ENCODE data around the gene C3orf20.

The C3orf20 gene

GRCh38 chr3:14674841-14675240, at the start of gene C3orf20:
Gene C3orf20, plus strand, starts transcription at chr3:14675141. Its CDS starts 7,573 bp downstream, at chr3:14682714.
- DNase-seq (ENCODE audit: low spot score), result no peak

DNA sequence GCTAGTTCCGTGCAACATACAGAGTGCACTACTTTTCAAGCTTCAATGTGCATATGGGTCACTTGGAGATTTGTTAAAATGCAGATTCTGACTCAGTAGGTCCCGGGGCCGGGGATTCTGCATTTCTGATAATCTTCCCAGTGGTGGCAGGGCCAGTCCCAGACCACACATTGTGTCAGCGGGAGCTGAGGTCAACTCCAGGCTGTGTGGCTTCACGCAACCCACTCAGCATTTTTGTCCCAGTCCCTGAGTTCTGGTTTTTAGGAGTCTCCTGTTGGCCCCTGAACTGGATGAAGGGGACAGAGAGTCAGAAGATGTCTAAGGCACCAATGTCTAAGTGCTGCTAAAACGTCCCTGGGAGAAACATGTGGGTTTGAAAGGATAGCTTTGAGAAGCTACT, 49.5 kb upstream of the C3orf20 start:
- no peak for DNase-seq (ENCODE audit: low spot score)

DNA sequence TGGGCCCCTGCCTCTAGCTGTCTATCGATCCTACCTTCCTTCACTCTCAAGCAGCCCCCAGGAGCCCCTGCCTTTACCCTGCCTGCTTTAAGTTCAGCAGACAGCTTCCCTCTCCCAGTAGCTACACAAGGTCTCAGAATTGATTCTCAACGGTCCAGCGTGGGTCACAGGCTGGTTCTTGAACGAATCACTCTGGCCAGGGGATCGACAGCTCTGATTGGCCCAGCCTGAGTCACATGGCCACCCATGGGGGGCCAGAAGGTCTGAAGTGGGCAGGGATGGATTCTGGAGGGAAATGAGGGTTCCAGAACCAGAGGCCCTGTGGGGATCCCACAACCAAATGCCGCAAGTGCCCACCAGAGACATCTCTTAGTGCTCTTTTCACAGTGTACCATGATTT, 47.1 kb upstream of the C3orf20 start:
- no peak for DNase-seq (ENCODE audit: low spot score)

DNA sequence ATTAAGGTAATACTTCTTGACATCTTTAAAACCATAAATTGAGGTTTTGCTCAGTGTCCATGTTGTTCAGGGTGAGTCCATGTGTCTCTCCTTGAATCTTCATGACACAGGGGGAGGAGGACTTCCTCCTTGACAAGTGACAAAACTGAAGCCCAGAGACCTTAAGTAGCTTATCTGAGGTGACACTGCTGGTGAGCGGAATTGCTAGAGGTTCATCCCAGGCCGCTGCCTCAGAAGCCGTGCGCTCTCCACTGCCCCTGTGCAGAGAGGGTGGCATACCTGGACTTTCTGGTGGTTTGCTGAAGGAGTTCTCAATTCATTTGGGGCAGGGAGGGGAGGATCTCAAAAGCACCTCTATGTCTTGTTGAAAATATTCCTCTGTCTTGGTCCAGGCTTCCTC, 46.5 kb upstream of the C3orf20 start:
- no peak for DNase-seq (ENCODE audit: low spot score)

DNA sequence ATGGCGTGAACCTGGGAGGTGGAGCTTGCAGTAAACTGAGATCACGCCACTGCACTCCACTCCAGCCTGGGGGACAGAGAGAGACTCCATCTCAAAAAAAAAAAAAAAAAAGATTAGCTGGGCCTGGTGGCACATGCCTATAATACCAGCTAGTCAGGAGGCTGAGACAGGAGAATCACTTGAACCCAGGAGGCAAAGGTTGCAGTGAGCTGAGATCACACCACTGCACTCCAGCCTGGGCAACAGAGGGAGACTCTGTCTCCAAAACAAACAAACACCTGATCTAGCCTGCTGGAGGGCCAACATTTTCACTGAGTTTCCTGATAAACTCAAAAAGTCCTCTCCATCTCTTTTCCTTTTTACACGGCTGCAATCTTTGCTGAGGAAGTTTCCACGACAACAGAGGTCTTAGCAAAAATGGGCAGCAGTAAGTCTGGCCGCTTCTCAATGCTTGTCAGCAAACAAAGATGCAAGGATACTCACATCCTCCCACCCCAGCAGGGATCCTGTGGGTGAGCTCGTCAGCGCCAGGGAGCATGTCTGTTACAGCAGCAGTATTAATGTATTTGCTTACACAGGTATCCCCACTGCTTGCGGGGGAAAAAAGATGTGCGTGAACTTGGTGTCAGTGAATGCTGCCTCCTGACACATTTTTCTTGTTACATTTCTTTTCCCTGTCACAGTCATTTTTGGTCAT, 44.4 kb upstream of the C3orf20 start:
- no peak for DNase-seq (ENCODE audit: low spot score)

DNA sequence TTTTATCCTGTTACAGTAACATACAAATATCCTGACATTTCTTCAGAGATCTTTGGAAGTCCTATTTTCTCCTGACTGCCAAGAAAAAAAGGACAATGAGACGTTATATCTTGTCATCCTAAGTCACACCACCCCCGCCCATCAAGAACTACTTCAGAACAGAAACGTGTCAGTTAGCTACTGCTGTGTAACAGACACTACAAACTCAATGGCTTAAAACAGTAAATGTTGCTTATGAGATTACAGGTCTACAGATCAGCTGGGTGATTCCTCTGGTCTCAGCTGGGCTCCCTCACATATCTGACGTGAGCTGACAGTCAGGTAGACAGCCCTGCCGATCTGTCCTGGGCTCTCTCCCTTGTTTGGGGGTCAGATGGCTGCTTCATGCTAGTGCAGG, 43.8 kb upstream of the C3orf20 start:
- DNase-seq (ENCODE audit: low spot score), result no peak

DNA sequence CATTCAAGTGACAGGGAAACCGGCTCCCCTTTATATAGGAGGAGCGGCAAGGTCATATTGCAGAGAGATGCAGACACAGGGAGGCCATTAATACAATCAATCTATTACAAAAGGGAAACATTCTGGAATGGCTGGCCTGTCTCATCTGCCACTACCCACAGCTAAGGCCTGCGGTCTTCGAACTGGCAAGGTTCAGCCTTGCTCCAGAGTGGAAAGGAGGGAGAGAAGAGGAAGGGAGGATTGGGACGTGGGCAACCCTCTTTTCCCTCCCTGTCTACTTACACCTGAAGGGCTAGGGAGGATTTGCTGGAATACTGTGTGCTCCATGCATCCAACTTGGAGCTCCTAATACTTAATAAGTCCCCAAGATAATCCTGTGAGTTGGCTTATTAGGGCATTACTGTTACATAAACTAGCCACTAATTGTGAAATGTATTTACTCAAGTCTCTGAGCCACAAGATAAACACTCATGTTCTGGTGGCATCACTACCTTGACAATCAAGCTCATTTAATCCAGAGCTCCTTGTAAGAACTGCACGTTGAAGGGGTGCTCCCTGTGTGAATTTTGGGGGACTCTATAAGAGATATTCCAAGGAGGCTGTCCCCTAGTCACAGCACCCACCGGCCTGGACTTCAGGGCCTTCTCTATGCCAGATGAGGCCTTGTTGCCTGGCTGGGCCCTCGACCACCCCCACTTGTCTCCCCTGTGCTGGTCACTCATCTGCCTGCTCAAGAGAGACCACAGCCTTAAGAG, 43.1 kb upstream of the C3orf20 start:
- no peak for DNase-seq (ENCODE audit: low spot score)

DNA sequence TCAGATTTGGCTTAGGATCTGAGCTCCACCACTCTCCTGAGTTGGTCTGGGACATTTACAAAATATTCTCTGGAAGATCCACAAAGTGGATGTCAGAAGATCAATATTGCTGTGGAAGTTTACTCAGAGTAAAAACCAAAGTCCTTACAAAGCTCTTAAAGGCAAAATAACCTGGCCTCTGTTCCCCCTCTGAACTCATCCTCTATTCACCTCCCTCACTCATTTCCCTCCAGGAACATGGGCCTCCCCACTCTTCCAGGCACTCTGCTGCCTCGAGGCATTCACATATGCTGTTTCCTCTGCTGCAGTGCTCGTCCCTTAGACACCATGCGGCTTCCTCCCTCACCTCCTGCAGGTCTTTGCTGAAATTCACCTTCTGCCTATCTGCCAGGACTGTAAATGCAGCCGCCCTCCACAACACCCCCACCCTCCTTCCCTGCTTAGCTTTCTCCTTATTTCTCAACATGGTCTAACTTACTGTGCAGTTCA, 42.5 kb upstream of the C3orf20 start:
- DNase-seq (ENCODE audit: low spot score), result no peak

DNA sequence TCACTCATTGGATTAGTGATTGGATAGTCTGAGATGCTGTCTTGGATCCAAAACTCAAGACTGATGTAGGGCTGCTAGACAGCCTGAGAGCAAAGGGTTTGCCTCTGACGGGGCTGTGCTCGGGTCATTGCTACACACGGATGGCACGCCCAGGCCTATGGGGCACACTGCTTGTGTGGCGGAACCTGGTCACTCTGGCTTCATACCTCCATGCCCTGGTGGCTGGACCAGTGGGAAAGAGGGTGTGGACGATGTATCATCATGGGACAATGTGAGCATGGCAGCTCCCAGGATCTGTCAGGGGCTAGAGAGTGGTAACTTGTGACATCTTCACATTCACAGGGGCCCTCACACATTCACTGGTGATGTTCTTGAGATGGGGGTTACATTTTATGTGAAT, 41.5 kb upstream of the C3orf20 start:
- DNase-seq (ENCODE audit: low spot score), result no peak

DNA sequence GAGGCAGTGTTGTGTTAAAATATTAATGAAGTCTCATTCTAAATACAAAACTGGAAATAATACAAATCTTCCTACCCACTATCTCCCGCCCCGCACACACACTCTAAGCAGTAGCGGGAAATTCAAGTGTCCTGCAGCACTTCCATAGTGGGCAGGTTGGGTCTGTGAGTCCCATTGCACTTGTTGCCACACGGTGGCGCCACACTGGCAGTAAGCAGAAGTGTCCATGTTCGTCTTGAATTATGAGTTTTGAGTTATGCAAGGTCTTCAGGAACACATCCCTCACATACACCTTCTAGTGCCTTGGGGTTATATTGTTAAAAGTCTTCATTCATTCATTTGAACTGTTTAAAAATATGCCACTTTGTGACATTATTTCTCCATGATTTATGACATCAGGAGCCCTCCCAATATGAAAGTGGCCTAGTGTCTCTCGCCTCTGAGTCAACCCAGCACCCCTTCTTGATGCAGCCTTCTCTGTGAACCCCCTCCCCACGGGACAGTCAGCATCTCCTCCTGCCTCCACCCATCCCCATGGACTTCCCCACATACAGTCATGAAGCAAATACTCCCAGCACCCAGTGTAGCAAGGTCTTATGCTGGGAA, 41.0 kb upstream of the C3orf20 start:
- DNase-seq (ENCODE audit: low spot score), result peak; percentile 74

GRCh38 chr3:14634763-14635400, 40.1 kb upstream of the C3orf20 start:
- no peak for DNase-seq (ENCODE audit: low spot score)

DNA sequence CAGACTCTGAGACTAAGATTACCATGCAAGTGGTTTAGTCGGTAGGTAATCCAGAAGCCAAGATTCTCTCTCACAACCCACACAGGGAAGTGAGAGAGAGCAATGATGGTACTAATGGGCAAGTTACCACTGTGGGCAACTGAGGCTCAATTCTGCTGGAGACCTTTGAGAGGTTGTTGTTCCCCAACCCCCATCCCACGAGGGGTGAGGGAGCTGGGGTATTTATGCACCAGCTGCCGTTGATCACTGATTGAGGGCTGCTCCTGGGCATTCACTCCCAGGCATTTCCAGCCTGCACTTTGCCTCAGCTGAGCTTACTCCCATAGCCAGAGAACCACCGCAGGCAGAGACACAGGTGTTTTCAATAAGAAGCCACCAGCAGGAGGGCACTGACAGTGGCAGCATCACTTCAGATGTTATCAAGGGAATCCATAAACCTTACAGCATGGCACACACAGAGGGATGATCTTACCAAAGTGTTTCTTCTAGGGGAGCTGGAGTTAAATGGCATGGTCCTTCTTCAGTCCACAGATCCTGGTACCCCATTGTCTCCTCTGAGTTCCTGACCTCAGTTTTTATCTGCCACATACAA, 38.3 kb upstream of the C3orf20 start:
- no peak for DNase-seq (ENCODE audit: low spot score)

GRCh38 chr3:14640157-14640562, 34.8 kb upstream of the C3orf20 start:
- no peak for DNase-seq (ENCODE audit: low spot score)

DNA sequence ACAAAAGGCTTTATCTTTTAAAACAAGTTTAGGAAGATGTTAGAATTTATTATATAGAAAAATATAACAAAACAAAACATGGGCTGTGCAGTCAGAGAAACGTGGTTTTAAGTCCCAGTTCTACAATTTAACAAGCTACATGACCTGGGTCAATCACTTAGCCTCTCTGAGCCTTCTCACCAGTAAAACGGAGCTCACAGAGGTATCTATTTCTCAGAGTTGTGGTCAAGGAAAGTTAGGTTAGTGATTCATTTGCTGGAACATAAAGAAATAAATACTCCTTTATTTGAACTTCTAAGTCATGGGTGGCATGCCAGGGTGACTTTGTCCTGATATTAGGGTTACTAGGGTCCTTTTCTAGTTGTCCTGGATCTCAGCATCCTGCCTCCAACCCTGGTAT, 34.2 kb upstream of the C3orf20 start:
- DNase-seq (ENCODE audit: low spot score), result no peak

GRCh38 chr3:14641346-14641745, 33.6 kb upstream of the C3orf20 start:
- no peak for DNase-seq (ENCODE audit: low spot score)

- no peak for DNase-seq (ENCODE audit: low spot score)
Observed at GRCh38 chr3:14645453-14645852, 29.5 kb upstream of the C3orf20 start.

DNA sequence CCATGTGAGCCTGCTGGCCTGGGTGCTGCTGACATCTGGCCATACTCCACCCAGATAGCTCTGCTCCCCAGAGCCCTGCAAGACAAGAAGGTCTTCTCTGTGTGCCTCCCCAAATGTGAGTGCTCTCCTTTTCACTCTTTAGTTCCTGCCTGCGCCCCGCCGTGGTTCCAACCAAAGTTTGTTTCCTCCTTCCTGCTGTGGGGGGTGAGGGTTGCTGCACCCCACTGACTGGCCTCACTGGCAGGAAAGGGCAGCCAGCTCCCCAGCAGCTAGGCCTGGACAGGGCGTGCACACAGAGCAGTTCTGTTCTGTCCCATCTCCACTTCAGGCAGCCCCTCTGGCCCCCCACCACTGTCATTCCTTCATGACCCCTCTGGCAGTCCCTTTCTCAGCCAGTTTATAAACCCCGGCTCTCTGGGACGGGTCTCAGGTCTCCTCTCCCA, 28.8 kb upstream of the C3orf20 start:
- no peak for DNase-seq (ENCODE audit: low spot score)

- no peak for DNase-seq (ENCODE audit: low spot score)
Observed at GRCh38 chr3:14646589-14647413, 28.1 kb upstream of the C3orf20 start.

DNA sequence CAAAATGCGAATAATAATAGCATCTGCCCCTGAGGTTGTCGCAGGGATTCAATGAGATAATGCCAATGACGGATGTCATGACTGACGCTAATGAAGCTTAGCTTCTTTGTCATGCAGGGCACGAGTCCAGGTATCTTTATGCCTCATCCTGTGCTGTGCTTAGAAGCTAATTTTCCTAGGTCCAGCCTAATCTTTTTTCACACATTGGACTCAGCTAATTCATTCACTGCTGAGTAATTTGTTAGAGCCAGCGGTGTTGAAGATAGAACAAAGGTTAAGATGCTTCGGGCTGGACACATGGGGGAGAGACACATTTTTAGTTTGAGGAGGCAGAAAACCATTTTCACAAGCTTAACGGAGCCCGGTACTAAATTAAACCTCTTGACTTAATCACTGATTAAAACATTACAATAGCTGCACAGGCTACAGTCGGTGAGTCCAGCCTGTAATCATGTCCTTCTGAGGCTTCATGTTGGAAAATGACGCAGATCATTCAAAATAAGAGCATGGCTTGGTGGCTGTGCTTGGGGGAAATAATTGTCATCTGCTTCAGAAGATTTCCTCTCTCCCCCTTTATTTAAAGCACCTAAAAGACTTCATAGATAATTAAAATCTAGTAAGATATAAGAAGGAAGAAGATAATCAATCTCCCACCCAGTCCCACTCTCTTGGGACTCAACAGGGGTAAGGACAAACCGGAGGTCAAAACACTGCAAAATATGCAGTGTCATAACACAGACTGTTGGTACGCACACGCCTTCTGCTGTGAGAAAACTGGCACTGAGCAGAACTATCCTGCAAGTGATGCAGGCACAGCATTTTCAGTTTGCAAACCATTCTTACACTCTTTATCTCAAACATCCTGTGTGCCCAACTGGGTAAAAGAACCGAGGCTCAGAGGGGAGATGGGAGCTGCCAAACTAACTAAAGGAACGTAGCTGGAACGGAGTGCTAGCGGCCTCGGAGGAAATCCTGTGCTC, 26.7 kb upstream of the C3orf20 start:
- DNase-seq (ENCODE audit: low spot score), result no peak

GRCh38 chr3:14649466-14649865, 25.5 kb upstream of the C3orf20 start:
- no peak for DNase-seq (ENCODE audit: low spot score)
